ENCODE results near the gene CNFN.
"Not testable (repeated sequence)": the region's sequence is repeated elsewhere in the genome, so short reads cannot be mapped to it uniquely, and the experiment has no call there.

CNFN gene

DNA sequence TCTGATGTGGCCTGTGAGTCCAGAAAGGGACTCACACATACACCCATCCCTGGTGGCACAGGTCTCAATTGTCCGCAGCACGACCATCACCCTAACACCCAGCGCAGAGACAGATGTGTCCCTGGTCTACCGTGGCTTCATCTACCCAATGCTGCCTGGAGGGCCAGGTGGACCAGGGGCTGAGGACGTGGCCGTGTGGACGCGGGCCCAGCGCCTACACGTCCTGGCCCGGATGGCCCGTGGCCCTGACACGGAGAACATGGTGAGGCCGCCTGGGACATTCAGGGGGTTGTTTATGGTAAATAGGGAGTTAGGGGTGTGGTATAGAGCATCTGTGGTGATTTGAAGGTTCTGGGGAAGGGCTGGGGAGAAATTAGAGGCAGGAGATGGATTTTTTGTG is 41.9 kb downstream of the CNFN start:
- FAIRE-seq: no peak

DNA sequence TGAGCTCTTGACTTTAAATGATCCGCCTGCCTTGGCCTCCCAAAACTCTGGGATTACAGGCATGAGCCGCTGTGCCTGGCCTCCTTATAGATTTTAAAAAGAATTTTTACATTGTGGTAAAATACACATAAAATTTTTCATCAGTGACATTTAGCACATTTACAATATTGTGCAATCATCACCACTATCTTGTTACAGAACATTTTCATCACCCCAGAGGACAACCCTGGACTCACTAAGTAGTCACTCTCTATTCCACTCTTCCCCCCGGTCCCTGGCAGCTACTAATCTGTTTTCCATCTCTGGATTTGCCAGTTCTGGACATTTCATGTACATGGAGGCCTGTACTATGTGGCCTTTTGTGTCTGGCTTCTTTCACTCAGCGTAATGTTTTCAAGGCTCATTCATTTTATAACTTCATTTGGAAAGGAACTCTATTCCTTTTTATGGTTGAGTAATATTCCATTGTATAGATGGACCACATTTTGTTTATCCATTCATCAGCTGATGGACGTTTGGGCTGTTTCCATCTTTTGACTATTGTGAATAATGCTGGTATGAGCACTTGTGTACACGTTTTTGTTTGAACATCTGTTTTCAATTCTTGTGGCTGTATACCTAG is 44.8 kb downstream of the CNFN start:
- FAIRE-seq: no peak

DNA sequence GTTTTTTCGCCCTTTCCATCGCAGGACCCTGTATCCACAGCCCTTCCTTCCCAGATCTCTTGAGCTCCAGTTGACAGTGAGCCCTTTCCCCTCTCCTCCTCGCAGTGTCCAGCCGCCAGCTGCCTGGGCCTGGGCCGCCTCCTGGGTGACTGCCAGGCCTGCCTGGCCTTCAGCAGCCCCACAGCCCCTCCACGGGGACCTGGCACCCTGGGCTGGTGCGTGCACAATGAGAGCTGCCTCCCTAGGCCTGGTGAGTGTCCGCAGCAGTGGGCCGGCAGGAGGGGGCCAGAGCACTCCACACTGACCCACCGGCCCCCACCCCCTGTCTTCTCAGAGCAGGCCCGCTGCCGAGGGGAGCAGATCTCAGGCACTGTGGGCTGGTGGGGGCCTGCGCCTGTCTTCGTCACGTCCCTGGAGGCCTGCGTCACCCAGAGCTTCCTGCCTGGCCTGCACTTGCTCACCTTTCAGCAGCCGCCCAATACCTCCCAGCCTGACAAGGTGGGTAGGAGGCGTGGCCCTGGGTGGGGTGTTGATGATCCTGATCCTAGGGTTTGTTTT is 45.7 kb downstream of the CNFN start:
- FAIRE-seq: no peak

DNA sequence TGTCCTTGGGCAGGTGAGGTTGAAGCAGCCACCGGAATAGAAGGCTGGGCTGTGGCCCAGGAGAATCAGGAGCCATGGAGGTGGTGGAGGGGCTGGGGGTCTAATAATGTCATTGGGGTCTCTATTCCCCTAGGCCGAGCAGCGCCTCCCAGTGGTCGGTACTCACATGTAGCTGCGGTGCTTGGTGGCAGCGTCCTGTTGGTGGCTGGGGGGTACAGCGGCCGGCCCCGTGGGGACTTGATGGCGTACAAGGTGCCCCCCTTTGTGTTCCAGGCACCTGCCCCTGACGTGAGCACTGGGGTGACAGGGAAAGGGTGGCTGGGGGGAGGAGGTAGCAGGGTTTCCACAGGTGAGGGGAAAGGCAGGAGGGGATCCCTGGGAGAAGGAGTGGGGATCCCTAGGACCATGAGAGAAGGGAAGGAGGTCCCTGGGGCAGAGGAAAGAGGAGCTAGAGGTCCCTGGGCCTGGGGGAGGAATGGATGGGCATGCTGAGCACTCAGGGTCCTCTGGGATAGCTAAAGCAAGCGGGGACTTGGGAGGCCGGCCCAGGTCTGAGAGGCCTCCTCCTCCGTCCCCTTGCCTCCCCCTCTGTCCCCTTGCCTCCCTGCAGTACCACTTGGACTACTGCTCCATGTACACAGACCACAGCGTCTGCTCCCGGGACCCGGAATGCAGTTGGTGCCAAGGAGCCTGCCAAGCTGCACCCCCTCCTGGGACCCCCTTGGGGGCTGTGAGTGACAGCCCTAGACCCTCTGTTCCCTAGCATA is 46.6 kb downstream of the CNFN start:
- no peak for FAIRE-seq

DNA sequence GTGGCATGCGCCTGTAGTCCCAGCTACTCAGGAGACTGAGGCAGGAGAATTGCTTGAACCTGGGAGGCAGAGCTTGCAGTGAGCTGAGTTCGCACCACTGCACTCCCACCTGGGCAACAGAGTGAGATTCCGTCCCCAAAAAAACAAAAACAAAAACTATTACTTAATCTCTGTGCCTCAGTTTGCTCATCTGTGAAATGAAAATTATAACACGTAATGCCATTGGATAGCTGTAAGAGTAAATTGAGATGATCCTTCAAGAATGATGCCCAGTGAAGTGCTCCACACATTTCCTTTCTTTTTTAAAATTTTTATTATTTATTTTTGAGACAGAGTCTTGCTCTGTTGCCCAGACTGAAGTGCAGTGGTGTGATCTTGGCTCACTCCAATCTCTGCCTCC is 50.2 kb downstream of the CNFN start:
- not testable (repeated sequence) for FAIRE-seq

DNA sequence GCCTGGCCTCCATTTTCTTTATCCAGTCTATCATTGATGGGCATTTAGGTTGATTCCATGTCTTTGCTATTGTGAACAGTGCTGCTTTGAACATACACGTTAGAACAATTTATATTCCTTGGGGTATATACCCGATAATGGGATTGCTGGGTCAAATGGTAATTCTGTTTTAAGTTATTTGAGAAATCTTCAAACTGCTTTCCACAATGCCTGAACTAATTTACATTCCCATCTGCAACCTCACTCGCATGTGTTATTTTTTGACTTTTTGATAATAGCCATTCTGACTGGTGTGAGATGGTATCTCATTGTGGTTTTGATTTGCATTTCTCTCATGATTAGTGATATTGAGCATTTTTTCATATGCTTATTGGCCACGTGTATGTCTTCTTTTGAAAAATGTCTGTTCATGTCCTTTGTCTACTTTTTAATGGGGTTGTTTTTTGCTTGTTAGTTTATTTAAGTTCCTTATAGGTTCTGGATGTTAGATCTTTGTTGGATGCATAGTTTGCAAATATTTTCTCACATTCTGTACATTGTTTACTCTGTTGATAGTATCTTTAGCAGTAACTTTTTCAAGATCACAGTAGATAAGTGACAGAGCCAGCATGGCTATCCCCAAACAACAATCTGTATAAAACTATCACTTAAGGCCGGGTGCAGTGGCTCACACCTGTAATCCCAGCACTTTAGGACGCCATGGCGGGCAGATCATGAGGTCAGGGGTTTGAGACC is 50.8 kb downstream of the CNFN start:
- peak; percentile 8 for FAIRE-seq

Data from endometrium (tissue), 2 donors.